ENCODE measurements around the gene EMILIN1. TPM values are rescaled to one million over a fixed set of nuclear protein-coding genes. Genes with fewer than 3 reads are reported as not detected.
A peak's percentile ranks its signal among the peaks of the same experiment; 100 is the strongest.

The EMILIN1 gene
- total and polyA plus RNA-seq, 2 of the 4 experiments (the other 2 are of a cell fraction), result 26.5 to 95.6 TPM

- H3K4me3 ChIP-seq (ENCODE audit: insufficient read depth, low read depth, low read length), result peak overlapping the region; percentile 82
- H3K56ac ChIP-seq (ENCODE audit: extremely low read depth, insufficient read depth, low read length), result peak overlapping the region; percentile 78; the same call in 1 of the 2 replicates
- ATAC-seq (ENCODE audit: low read depth), result no peak
- peak overlapping the region; percentile 82 for H3K14ac ChIP-seq (replicated peaks; ENCODE audit: low read depth, low read length)
- H4K20me1 ChIP-seq (ENCODE audit: insufficient read depth, low read length), result peaks cover 14% of the 10 kb centered on the region
- H2BK15ac ChIP-seq (ENCODE audit: low read depth, low read length), result peak overlapping the region; percentile 57; the same call in 1 of the 3 replicates
- peaks cover 27% of the 10 kb centered on the region; the same call in 1 of the 2 replicates for H3K36me3 ChIP-seq (ENCODE audit: control insufficient read depth, insufficient read depth, low read length)
- in situ Hi-C loops (cut with MboI; ENCODE audit: low sequenced_read_pairs) (no loop called here), dilution Hi-C loops (cut with HindIII; ENCODE audit: low sequenced_read_pairs, unreplicated experiment) (no loop called here), intact Hi-C loops (cut with micrococcal nuclease) (no loop called here)
- H3K79me1 ChIP-seq (ENCODE audit: low read depth in 1 of 2, low read length in 2 of 2), result peaks cover 3 to 57% of the 10 kb centered on the region in 2 experiments; a peak in 3 of 4 replicates
- no TSS peak for BruUV-seq (replicated peaks)
- H4K5ac ChIP-seq (ENCODE audit: low read depth, low read length), result peak overlapping the region; percentile 61
- WGBS, 2 experiments (ENCODE audit: extremely low coverage in 2 of 2, insufficient read length in 1 of 2), result 90% methylated on average over 2 of the region's 7 CpGs; no CpG with 5 or more reads in 1 of the 2 experiments
- H3K9me3 ChIP-seq (ENCODE audit: control insufficient read depth, insufficient read depth, low read length), result no peaks in the 10 kb centered on the region
- H2AK9ac ChIP-seq (replicated peaks; ENCODE audit: low read depth, low read length, poor library complexity), result peak overlapping the region; percentile 94
- H3K23ac ChIP-seq (ENCODE audit: low read depth, low read length), result peak overlapping the region; percentile 86
- H2BK5ac ChIP-seq (ENCODE audit: low read depth, low read length, poor library complexity, severe bottlenecking), result peak overlapping the region; percentile 91
- H4K91ac ChIP-seq (ENCODE audit: insufficient read depth, low read depth, low read length), result peak overlapping the region; percentile 80
- H2BK120ac ChIP-seq (ENCODE audit: low read depth, low read length), result peak overlapping the region; percentile 36
- H3K9me1 ChIP-seq (ENCODE audit: insufficient read depth, low read length), result peaks cover 7% of the 10 kb centered on the region; the same call in 1 of the 2 replicates
- peak overlapping the region; percentile 93 for H3K18ac ChIP-seq (ENCODE audit: low read depth, low read length)
- peak overlapping the region; percentile 98 for H3K4me2 ChIP-seq (ENCODE audit: low read depth, low read length)
- H3K4ac ChIP-seq (ENCODE audit: low read depth, low read length), result peak overlapping the region; percentile 89
- H3K9ac ChIP-seq (ENCODE audit: low read depth, low read length), result peak overlapping the region; percentile 97
- H3K4me1 ChIP-seq (ENCODE audit: control insufficient read depth, insufficient read depth, low read length), result peaks cover 20% of the 10 kb centered on the region
- no peak for DNase-seq
- H2BK20ac ChIP-seq (ENCODE audit: low read depth, low read length), result no peak overlapping the region; the same call in 1 of the 2 replicates
- peak overlapping the region; percentile 89 for H2AK5ac ChIP-seq (ENCODE audit: low read depth, low read length)
- no peaks in the 10 kb centered on the region for H3K27me3 ChIP-seq (ENCODE audit: control insufficient read depth, insufficient read depth, low read length)
- H4K8ac ChIP-seq (ENCODE audit: low read depth in 2 of 2, low read length in 2 of 2), result peak overlapping the region in 1 of 2 experiments; percentile 92; a peak in 2 of 4 replicates
- CTCF ChIA-PET, result interaction anchor here (1.3 kb wide), 1 partner anchor 12 kb away, joined by 4 read pairs; no protein-coding TSS in a partner anchor
- TF ChIP-seq SMC3 (IDR thresholded peaks at IDR 0.05; ENCODE audit: low read depth, low read length), result no peak
- POLR2A ChIA-PET (ENCODE audit: unreplicated experiment), result no interaction called here
- H3K27ac ChIP-seq (ENCODE audit: insufficient read depth, low read length), result peak overlapping the region; percentile 98
- H2AFZ ChIP-seq (replicated peaks; ENCODE audit: low read length, poor library complexity), result peak overlapping the region; percentile 83
These were observed 1.7 kb downstream of the EMILIN1 start for GRCh38 chr2:27080140-27080469.

Data from IMR-90 (cell line).